HepG2 (cell line): ENCODE measurements around the gene SKI. TPM values are rescaled to one million over a fixed set of nuclear protein-coding genes. Genes with fewer than 3 reads are reported as not detected.

Experiments
- ATAC-seq: fragments of 200-7000 bp; cut with Tn5 transposase; 3 replicates; pipeline ENCODE4 v1.9.1; 2020; ENCODE audit warnings: mild to moderate bottlenecking, moderate library complexity
- BruUV-seq: library from RNA; stranded (reverse); fragments of 400-500 nt; replicated peaks from 2 replicates; lab custom pipeline; 2021; lab: Mats Ljungman, UMichigan
- CTCF ChIA-PET: fragments of 300-600 bp; formaldehyde crosslinking; extraction: SDS; loops from one replicate; lab custom pipeline; 2021; ENCODE audit warnings: low total read pairs, inconsistent platforms, low intra/inter-chr PET ratio; lab: Yijun Ruan, JAX
- POLR2A ChIA-PET: fragments of 350-600 bp; sonication (Branson Sonifier 250); formaldehyde crosslinking; loops from one replicate; lab custom pipeline; 2020; ENCODE audit warnings: antibody characterized with exemption, inconsistent platforms; lab: Yijun Ruan, JAX
- DNase-seq: peaks from one replicate; pipeline ENCODE4 v3.0.0-alpha.2; 2015; ENCODE audit warnings: low spot score
- FAIRE-seq: peaks from 3 replicates; lab custom pipeline; 2011; peaks lifted over from hg19 to GRCh38; lab: Jason Lieb, UNC
- H2AFZ ChIP-seq: one replicate; pipeline ENCODE4 v1.6.1; 2011; ENCODE audit warnings: low read length, inconsistent platforms
- H3K27ac ChIP-seq: fragments of 300-600 bp; 3 replicates; pipeline ENCODE4 v1.8.0; 2011; ENCODE audit warnings: mixed run types, mild to moderate bottlenecking, mixed read lengths, low read length, inconsistent platforms; ENCODE audit not compliant: insufficient read depth; ENCODE audit errors: extremely low read length
- H3K27me3 ChIP-seq, 2 experiments: fragments of 200-600 bp in 1 of 2; 2 replicates in 1 of 2; 3 replicates in 1 of 2; pipeline versions ENCODE4 v1.6.0 to v1.8.0; 2011; ENCODE audit warnings: low read length in 2 of 2, mild to moderate bottlenecking in 2 of 2, moderate library complexity in 2 of 2, inconsistent platforms in 1 of 2; ENCODE audit not compliant: insufficient read depth in 2 of 2, control insufficient read depth in 1 of 2
- H3K36me3 ChIP-seq, 2 experiments: fragments of 200-600 bp in 1 of 2; replicated peaks in 1 of 2; 2 replicates in 1 of 2; 3 replicates in 1 of 2; pipeline versions ENCODE4 v1.5.1 to v1.8.0; 2011; ENCODE audit warnings: low read length in 2 of 2, inconsistent platforms in 1 of 2; ENCODE audit not compliant: insufficient read depth in 2 of 2, control insufficient read depth in 1 of 2
- H3K4me1 ChIP-seq: 2 replicates; pipeline ENCODE4 v1.5.1; 2012; ENCODE audit warnings: low read length, inconsistent platforms; ENCODE audit not compliant: insufficient read depth
- H3K4me2 ChIP-seq: 2 replicates; pipeline ENCODE4 v1.6.0; 2011; ENCODE audit warnings: low read depth, low read length, inconsistent platforms
- H3K4me3 ChIP-seq, 3 experiments: fragments of 200-600 bp in 1 of 3; sonication (generic), shearing (Covaris generic) in 1 of 3; replicated peaks in 1 of 3; 2 replicates each; pipeline ENCODE4 v1.5.1; 2011 to 2016; ENCODE audit warnings: low read length in 3 of 3, inconsistent platforms in 2 of 3, low read depth in 2 of 3, mild to moderate bottlenecking in 2 of 3, control low read depth in 1 of 3, mixed read lengths in 1 of 3; ENCODE audit not compliant: insufficient read depth in 1 of 3
- H3K79me2 ChIP-seq: one replicate; pipeline ENCODE4 v1.6.1; 2011; ENCODE audit warnings: low read length, inconsistent platforms; ENCODE audit not compliant: insufficient read depth
- H3K9ac ChIP-seq: 2 replicates; pipeline ENCODE4 v1.6.0; 2011; ENCODE audit warnings: mild to moderate bottlenecking, low read depth, low read length, inconsistent platforms; ENCODE audit not compliant: insufficient read depth
- H3K9me3 ChIP-seq: 2 replicates; pipeline ENCODE4 v1.5.1; 2012; ENCODE audit warnings: mild to moderate bottlenecking, low read length
- H4K20me1 ChIP-seq: 2 replicates; pipeline ENCODE4 v1.6.0; 2011; ENCODE audit warnings: inconsistent platforms, mild to moderate bottlenecking, low read length, moderate library complexity; ENCODE audit not compliant: insufficient read depth
- FUBP1 ChIP-seq: sonication (generic); formaldehyde crosslinking; IDR thresholded peaks from 2 replicates; pipeline ENCODE4 v1.5.1; 2020; ENCODE audit warnings: missing genetic modification reagents, mild to moderate bottlenecking, borderline replicate concordance
- GABPB1 ChIP-seq: IDR thresholded peaks from 2 replicates; pipeline ENCODE4 v1.6.1; 2016; ENCODE audit warnings: mild to moderate bottlenecking, missing genetic modification reagents, moderate library complexity, missing compliant biosample characterization
- GMEB2 ChIP-seq: IDR thresholded peaks from 2 replicates; pipeline ENCODE4 v1.6.1; 2016; ENCODE audit warnings: missing biosample characterization, missing genetic modification reagents, low read depth
- HDAC6 ChIP-seq: fragments of 200-600 bp; sonication (generic); IDR thresholded peaks from 2 replicates; pipeline ENCODE4 v1.7.0; 2017; ENCODE audit warnings: mild to moderate bottlenecking, antibody characterized with exemption, low read length, low read depth
- KDM5A ChIP-seq: fragments of 200-600 bp; sonication (generic); IDR thresholded peaks from 2 replicates; pipeline ENCODE4 v1.7.0; 2018; ENCODE audit warnings: antibody characterized with exemption, mild to moderate bottlenecking, low read length, borderline replicate concordance
- MIER2 ChIP-seq: IDR thresholded peaks from 2 replicates; pipeline ENCODE4 v1.6.1; 2016; ENCODE audit warnings: missing biosample characterization, missing genetic modification reagents
- NFE2 ChIP-seq: sonication (generic); formaldehyde crosslinking; IDR thresholded peaks from 2 replicates; pipeline ENCODE4 v1.4.0; 2020; ENCODE audit warnings: missing genetic modification reagents
- NR3C1 ChIP-seq: sonication (generic); formaldehyde crosslinking; IDR thresholded peaks from 2 replicates; pipeline ENCODE4 v1.4.0; 2020; ENCODE audit warnings: missing genetic modification reagents
- PHF5A ChIP-seq: IDR thresholded peaks from one replicate; pipeline ENCODE4 v1.6.1; 2018; ENCODE audit warnings: low read depth, missing genetic modification reagents; ENCODE audit not compliant: unreplicated experiment
- SAFB2 ChIP-seq: sonication (generic); formaldehyde crosslinking; IDR thresholded peaks from 2 replicates; pipeline ENCODE4 v1.5.1; 2020; ENCODE audit warnings: missing genetic modification reagents, low read depth, mild to moderate bottlenecking, borderline replicate concordance
- SIN3B ChIP-seq: fragments of 150-350 bp; IDR thresholded peaks from 2 replicates; pipeline ENCODE4 v1.6.1; 2014; ENCODE audit warnings: low read length
- SMYD3 ChIP-seq: sonication (generic); formaldehyde crosslinking; IDR thresholded peaks from 2 replicates; pipeline ENCODE4 v1.8.1; 2023; ENCODE audit warnings: mild to moderate bottlenecking, missing genetic modification reagents
- YEATS4 ChIP-seq: sonication (generic); formaldehyde crosslinking; IDR thresholded peaks from 2 replicates; pipeline ENCODE4 v1.4.0; 2020; ENCODE audit warnings: missing genetic modification reagents, borderline replicate concordance
- ZBTB7A ChIP-seq: sonication (generic); formaldehyde crosslinking; IDR thresholded peaks from 2 replicates; pipeline ENCODE4 v1.8.0; 2022; ENCODE audit warnings: mild to moderate bottlenecking, missing genetic modification reagents
- ZNF343 ChIP-seq: sonication (generic); formaldehyde crosslinking; IDR thresholded peaks from 2 replicates; pipeline ENCODE4 v1.4.0; 2020; ENCODE audit warnings: mild to moderate bottlenecking, missing genetic modification reagents
- ZNF362 ChIP-seq: sonication (generic); formaldehyde crosslinking; IDR thresholded peaks from 2 replicates; pipeline ENCODE4 v1.4.0; 2020; ENCODE audit warnings: missing genetic modification reagents, mild to moderate bottlenecking, borderline replicate concordance
- ZNF513 ChIP-seq: sonication (generic); formaldehyde crosslinking; conservative IDR thresholded peaks from 2 replicates; pipeline ENCODE4 v1.5.0; 2020; ENCODE audit warnings: missing genetic modification reagents
- ZNF780A ChIP-seq: sonication (generic); formaldehyde crosslinking; IDR thresholded peaks from 2 replicates; pipeline ENCODE4 v1.8.0; 2022; ENCODE audit warnings: mild to moderate bottlenecking, missing genetic modification reagents, moderate library complexity
- ZNF891 ChIP-seq: sonication (generic); formaldehyde crosslinking; IDR thresholded peaks from 2 replicates; pipeline ENCODE4 v1.5.0; 2020; ENCODE audit warnings: mild to moderate bottlenecking, missing genetic modification reagents
- WGBS: methylation state at CpG from one replicate; pipeline ENCODE4 v1.1.6; 2017; ENCODE audit warnings: low lambda C conversion rate; 5-methylcytosine and 5-hydroxymethylcytosine counted together
- in situ Hi-C: cut with HindIII; loops from 2 replicates; pipeline ENCODE4 v1.10.0; 2017; ENCODE audit warnings: low pct_unique_long_range_greater_than_20kb; ENCODE audit not compliant: extremely low pct_ligation_motif_present
- intact Hi-C: fragments of 100-400 bp; cut with micrococcal nuclease; formaldehyde crosslinking; loops from one replicate; pipeline ENCODE4 v1.10.0; 2022; ENCODE audit not compliant: unreplicated experiment
- polyA plus RNA-seq, 8 experiments: library from polyadenylated mRNA; depleted of rRNA in 3 of 8; stranded (reverse) in 7 of 8; unstranded in 1 of 8; fragments of >200 nt; fragmentation: Illumina TruSeq in 4 of 8; extraction: Trizol in 4 of 8; gene quantifications; 2 replicates each; pipeline versions ENCODE4 v1.2.1 to v1.2.3, GENCODE V29; 2011 to 2016; ENCODE audit warnings: low read depth in 4 of 8, missing spikeins in 1 of 8, mixed read lengths in 1 of 8; ENCODE audit not compliant: insufficient read depth in 1 of 8
- total RNA-seq, 5 experiments: library from RNA; depleted of rRNA; stranded (reverse); fragments of >200 nt; fragmentation: Illumina TruSeq; extraction: Trizol; gene quantifications; 2 replicates each; pipeline ENCODE4 v1.2.3, GENCODE V29; 2016; ENCODE audit warnings: low read depth in 1 of 5

SKI gene
- total and polyA plus RNA-seq, 2 of the 13 experiments (the other 11 are each of a cell fraction or from before 2014, with no cell fraction given) = 4.7 to 6.9 TPM

- POLR2A ChIA-PET = interaction anchor here (1.0 kb wide), 2 partner anchors 9 to 18 kb away, joined by 3 read pairs; no protein-coding TSS in a partner anchor
- no peak for DNase-seq
- H3K27me3 ChIP-seq = no peaks in the 10 kb centered on the region; a peak in 2 of 5 replicates
- no peak overlapping the region for H3K9ac ChIP-seq
- H3K27ac ChIP-seq = no peak overlapping the region
- no peak overlapping the region for H2AFZ ChIP-seq
- no peaks in the 10 kb centered on the region for H3K36me3 ChIP-seq
- no peak overlapping the region for H3K4me3 ChIP-seq
- in situ Hi-C loops (no loop called here), intact Hi-C loops (no loop called here)
- no peak for FAIRE-seq
- BruUV-seq = no TSS peak
- H4K20me1 ChIP-seq = peaks cover 10% of the 10 kb centered on the region
- H3K79me2 ChIP-seq = peaks cover 13% of the 10 kb centered on the region
- H3K4me2 ChIP-seq = no peak overlapping the region
- CTCF ChIA-PET = no interaction called here
- H3K4me1 ChIP-seq = peaks cover 39% of the 10 kb centered on the region
- ATAC-seq = no peak
- whole genome bisulfite sequencing = 54% methylated on average over 10 of the region's 18 CpGs
- H3K9me3 ChIP-seq = no peaks in the 10 kb centered on the region
- TF ChIP-seq SAFB2 (no peak), SMYD3 (CRISPR knock-in tag) (no peak), FUBP1 (CRISPR knock-in tag) (no peak), KDM5A (no peak), ZNF513 (CRISPR knock-in tag) (no peak), ZBTB7A (CRISPR knock-in tag) (no peak), HDAC6 (no peak), SIN3B (no peak), NR3C1 (no peak), ZNF362 (CRISPR knock-in tag) (peak; percentile 37; the same call in 1 of the 2 replicates), ZNF891 (no peak), ZNF780A (CRISPR knock-in tag) (no peak), ZNF343 (CRISPR knock-in tag) (no peak), GABPB1 (CRISPR knock-in tag) (no peak), MIER2 (CRISPR knock-in tag) (no peak), NFE2 (CRISPR knock-in tag) (no peak), PHF5A (no peak), YEATS4 (CRISPR knock-in tag) (no peak), GMEB2 (no peak)
Measured at GRCh38 chr1:2224631-2225428, 3.3 kb upstream of the SKI start.
